GM12878 (cell line): ENCODE results near the gene EEFSEC. TPM values are rescaled to one million over a fixed set of nuclear protein-coding genes. Genes with fewer than 3 reads are reported as not detected.

Experiments
- ATAC-seq: fragments of 200-7000 bp; cut with Tn5 transposase; 3 replicates; pipeline ENCODE4 v1.9.1; 2020; ENCODE audit warnings: mild to moderate bottlenecking, moderate library complexity
- BruUV-seq: library from RNA; stranded (reverse); fragments of 400-500 nt; replicated peaks from 2 replicates; lab custom pipeline; 2021; lab: Mats Ljungman, UMichigan
- CTCF ChIA-PET: fragments of 300-600 bp; sonication (Branson Sonifier 250); formaldehyde crosslinking; extraction: SDS; loops from one replicate; lab custom pipeline; 2021; ENCODE audit warnings: inconsistent platforms; lab: Yijun Ruan, JAX
- POLR2A ChIA-PET: fragments of 350-600 bp; formaldehyde crosslinking; extraction: SDS; loops from one replicate; lab custom pipeline; 2021; ENCODE audit warnings: inconsistent platforms; lab: Charles Lee
- RAD21 ChIA-PET: fragments of 300-600 bp; sonication (Branson Sonifier 250); formaldehyde crosslinking; loops from one replicate; lab custom pipeline; 2023; ENCODE audit warnings: antibody characterized with exemption; ENCODE audit not compliant: unreplicated experiment; lab: Charles Lee
- SMC1A ChIA-PET: fragments of 300-600 bp; sonication (Branson Sonifier 250); formaldehyde crosslinking; loops from one replicate; lab custom pipeline; 2023; ENCODE audit not compliant: unreplicated experiment, uncharacterized antibody; lab: Charles Lee
- DNase-seq: peaks from one replicate; pipeline ENCODE4 v3.0.0-alpha.2; 2011; ENCODE audit warnings: low read depth, low spot score
- FAIRE-seq: peaks from 3 replicates; lab custom pipeline; 2011; peaks lifted over from hg19 to GRCh38; lab: Jason Lieb, UNC
- H2AFZ ChIP-seq: 2 replicates; pipeline ENCODE4 v1.6.0; 2011; ENCODE audit warnings: low read depth, low read length, control low read depth; ENCODE audit not compliant: control insufficient read depth
- H3K27ac ChIP-seq: 2 replicates; pipeline ENCODE4 v1.5.1; 2011; ENCODE audit warnings: control low read depth; ENCODE audit not compliant: control insufficient read depth, insufficient read depth
- H3K27me3 ChIP-seq, 2 experiments: replicated peaks in 1 of 2; 2 replicates each; pipeline versions ENCODE4 v1.6.0 to v1.6.1; 2011; ENCODE audit warnings: low read length in 1 of 2; ENCODE audit not compliant: control insufficient read depth in 2 of 2, insufficient read depth in 2 of 2
- H3K36me3 ChIP-seq, 2 experiments: 2 replicates each; pipeline ENCODE4 v1.5.1; 2011; ENCODE audit warnings: low read length in 1 of 2; ENCODE audit not compliant: control insufficient read depth in 2 of 2, insufficient read depth in 2 of 2
- H3K4me1 ChIP-seq: 2 replicates; pipeline ENCODE4 v1.6.1; 2011; ENCODE audit warnings: mild to moderate bottlenecking, low read length, moderate library complexity, mixed read lengths; ENCODE audit not compliant: control insufficient read depth, insufficient read depth
- H3K4me2 ChIP-seq: 2 replicates; pipeline ENCODE4 v1.6.0; 2011; ENCODE audit warnings: control low read depth; ENCODE audit not compliant: control insufficient read depth, insufficient read depth
- H3K4me3 ChIP-seq: fragments of 200-600 bp; sonication (generic); 2 replicates; pipeline ENCODE4 v1.5.1; 2016
- H3K79me2 ChIP-seq: 2 replicates; pipeline ENCODE4 v1.6.0; 2011; ENCODE audit warnings: low read length; ENCODE audit not compliant: control insufficient read depth, insufficient read depth
- H3K9ac ChIP-seq: 2 replicates; pipeline ENCODE4 v1.8.0; 2011; ENCODE audit warnings: low read length, control low read depth, mixed read lengths; ENCODE audit not compliant: control insufficient read depth, insufficient read depth
- H3K9me3 ChIP-seq: replicated peaks from 3 replicates; pipeline ENCODE4 v1.5.1; 2011; ENCODE audit warnings: mild to moderate bottlenecking, low read length; ENCODE audit not compliant: control insufficient read depth, insufficient read depth
- H4K20me1 ChIP-seq: 2 replicates; pipeline ENCODE4 v1.6.0; 2011; ENCODE audit not compliant: control insufficient read depth, insufficient read depth
- BACH1 ChIP-seq: fragments of 450-650 bp; IDR thresholded peaks from 2 replicates; pipeline ENCODE4 v1.6.1; 2017; ENCODE audit warnings: mild to moderate bottlenecking, borderline replicate concordance
- BHLHE40 ChIP-seq, 2 experiments: fragments of 450-650 bp in 1 of 2; IDR thresholded peaks; 2 replicates each; pipeline ENCODE4 v1.6.1; 2011 to 2017; ENCODE audit warnings: low read depth in 2 of 2, borderline replicate concordance in 1 of 2, improper control_type of control experiment in 1 of 2, low read length in 1 of 2, mild to moderate bottlenecking in 1 of 2
- EP300 ChIP-seq, 2 experiments: fragments of 150-350 bp in 1 of 2; IDR thresholded peaks; 2 replicates each; pipeline ENCODE4 v1.6.1; 2011 to 2012; ENCODE audit warnings: low read depth in 2 of 2, low read length in 2 of 2, borderline replicate concordance in 1 of 2, improper control_type of control experiment in 1 of 2, inconsistent platforms in 1 of 2; ENCODE audit not compliant: control insufficient read depth in 1 of 2
- NRF1 ChIP-seq: conservative IDR thresholded peaks from 2 replicates; pipeline ENCODE4 v1.6.1; 2011; ENCODE audit warnings: mild to moderate bottlenecking, low read depth, low read length, improper control_type of control experiment
- PAX8 ChIP-seq: fragments of 450-650 bp; IDR thresholded peaks from 2 replicates; pipeline ENCODE4 v1.6.1; 2017; ENCODE audit warnings: mild to moderate bottlenecking, moderate library complexity
- RB1 ChIP-seq: fragments of 450-650 bp; formaldehyde crosslinking; IDR thresholded peaks from 2 replicates; pipeline ENCODE4 v1.6.1; 2017; ENCODE audit warnings: mild to moderate bottlenecking, borderline replicate concordance
- RELA ChIP-seq: fragments of 450-650 bp; IDR thresholded peaks from 2 replicates; pipeline ENCODE4 v1.8.0; 2014; ENCODE audit warnings: borderline replicate concordance; ENCODE audit not compliant: partially characterized antibody
- TCF3 ChIP-seq: IDR thresholded peaks from 2 replicates; pipeline ENCODE4 v1.6.1; 2012; ENCODE audit warnings: low read depth, mild to moderate bottlenecking, low read length, borderline replicate concordance; ENCODE audit not compliant: insufficient read depth
- YBX1 ChIP-seq: fragments of 450-650 bp; IDR thresholded peaks from 2 replicates; pipeline ENCODE4 v1.6.1; 2016; ENCODE audit warnings: antibody characterized with exemption
- WGBS: methylation state at CpG from one replicate; pipeline ENCODE4 v1.1.6; 2016; ENCODE audit warnings: low lambda C conversion rate; ENCODE audit not compliant: insufficient replicate concordance, insufficient coverage; ENCODE audit errors: missing lambda C conversion rate; 5-methylcytosine and 5-hydroxymethylcytosine counted together
- in situ Hi-C: fragments of 300-500 bp; cut with MboI; formaldehyde crosslinking; loops from 9 replicates; pipeline ENCODE4 v1.14.3; 2018; ENCODE audit warnings: mixed read lengths
- intact Hi-C: fragments of 100-400 bp; cut with micrococcal nuclease; formaldehyde crosslinking; loops from one replicate; pipeline ENCODE4 v1.14.2; 2022; ENCODE audit not compliant: unreplicated experiment
- polyA plus RNA-seq, 11 experiments: library from polyadenylated mRNA; depleted of rRNA in 4 of 11; unstranded in 6 of 11; stranded (reverse) in 5 of 11; fragments of >200 nt; fragmentation: Nextera tagmentation in 4 of 11; fragmentation: Illumina TruSeq in 1 of 11; extraction: Ambion mirVana in 4 of 11; extraction: Trizol in 1 of 11; gene quantifications; 1 replicate in 1 of 11; 2 replicates in 10 of 11; pipeline versions ENCODE4 v1.2.1 to v1.2.3, GENCODE V29; 2011 to 2016; ENCODE audit warnings: inconsistent platforms in 2 of 11, missing spikeins in 2 of 11, low read depth in 1 of 11
- total RNA-seq, 4 experiments: library from RNA; depleted of rRNA in 3 of 4; stranded (reverse); fragments of >200 nt in 3 of 4; fragmentation: Illumina TruSeq in 1 of 4; extraction: Trizol in 1 of 4; gene quantifications; 2 replicates each; pipeline versions ENCODE4 v1.2.1 to v1.2.3, GENCODE V29; 2013 to 2021
- TF ChIP-seq, protein P1 (sequence below): IDR thresholded peaks from 2 replicates; pipeline ENCODE4 v1.6.1; 2012; ENCODE audit warnings: mild to moderate bottlenecking, low read depth, low read length
- TF ChIP-seq, protein P2 (sequence below): fragments of 450-650 bp; IDR thresholded peaks from 2 replicates; pipeline ENCODE4 v1.6.1; 2016; ENCODE audit warnings: mild to moderate bottlenecking, moderate library complexity, borderline replicate concordance
- TF ChIP-seq, protein P3 (sequence below): fragments of 450-650 bp; IDR thresholded peaks from 2 replicates; pipeline ENCODE4 v1.6.1; 2017; ENCODE audit warnings: mild to moderate bottlenecking
- TF ChIP-seq, protein P4 (sequence below): fragments of 450-650 bp; IDR thresholded peaks from 2 replicates; pipeline ENCODE4 v1.6.1; 2017; ENCODE audit warnings: low read depth, mild to moderate bottlenecking, moderate library complexity

EEFSEC gene
- total and polyA plus RNA-seq, 10 of the 15 experiments (the other 5 are each of a cell fraction or from before 2014, with no cell fraction given): 0.29 to 29.1 (median 16.1) TPM

DNA sequence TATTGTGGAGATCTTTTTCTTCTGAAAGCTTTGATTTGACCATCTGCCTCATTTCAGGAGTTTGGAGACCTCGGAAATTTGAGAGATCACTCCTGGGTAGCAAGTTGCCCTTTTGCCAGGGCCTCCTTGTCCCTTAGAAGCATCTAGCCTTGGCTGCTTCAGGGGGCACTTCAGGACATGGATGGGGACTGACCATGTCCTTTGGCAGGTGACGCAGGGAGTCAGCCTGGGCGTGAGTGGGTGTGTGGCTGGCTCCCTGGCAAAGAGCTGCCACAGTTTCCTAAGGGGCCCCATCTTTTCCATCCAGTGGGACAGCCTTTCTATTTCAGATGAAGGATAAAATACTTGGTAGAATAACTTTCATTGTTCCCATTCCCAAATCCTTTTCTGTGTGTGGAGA, 27.6 kb downstream of the EEFSEC start:
- H3K9ac ChIP-seq: no peak overlapping the region
- H3K79me2 ChIP-seq: 0 out of 2 replicates have a peak, but pooled peaks cover 2% of the 10 kb centered on the region
- in situ Hi-C loops: no loop called here
- no peaks in the 10 kb centered on the region for H3K27me3 ChIP-seq
- H3K4me2 ChIP-seq: no peak overlapping the region
- H3K36me3 ChIP-seq: no peaks in the 10 kb centered on the region
- no TSS peak for BruUV-seq
- no peak overlapping the region for H3K27ac ChIP-seq
- intact Hi-C loops: no loop called here
- no peaks in the 10 kb centered on the region for H3K4me1 ChIP-seq
- H4K20me1 ChIP-seq: no peaks in the 10 kb centered on the region
- ATAC-seq (no peak), DNase-seq (no peak), FAIRE-seq (no peak)
- no peak overlapping the region for H3K4me3 ChIP-seq
- POLR2A ChIA-PET: no interaction called here
- CTCF ChIA-PET: no interaction called here
- no peak overlapping the region for H2AFZ ChIP-seq
- RAD21 ChIA-PET: no interaction called here
- SMC1A ChIA-PET: no interaction called here
- H3K9me3 ChIP-seq: no peaks in the 10 kb centered on the region
- 93% methylated on average over 3 of the region's 3 CpGs for WGBS
- TF ChIP-seq, protein P1, sequence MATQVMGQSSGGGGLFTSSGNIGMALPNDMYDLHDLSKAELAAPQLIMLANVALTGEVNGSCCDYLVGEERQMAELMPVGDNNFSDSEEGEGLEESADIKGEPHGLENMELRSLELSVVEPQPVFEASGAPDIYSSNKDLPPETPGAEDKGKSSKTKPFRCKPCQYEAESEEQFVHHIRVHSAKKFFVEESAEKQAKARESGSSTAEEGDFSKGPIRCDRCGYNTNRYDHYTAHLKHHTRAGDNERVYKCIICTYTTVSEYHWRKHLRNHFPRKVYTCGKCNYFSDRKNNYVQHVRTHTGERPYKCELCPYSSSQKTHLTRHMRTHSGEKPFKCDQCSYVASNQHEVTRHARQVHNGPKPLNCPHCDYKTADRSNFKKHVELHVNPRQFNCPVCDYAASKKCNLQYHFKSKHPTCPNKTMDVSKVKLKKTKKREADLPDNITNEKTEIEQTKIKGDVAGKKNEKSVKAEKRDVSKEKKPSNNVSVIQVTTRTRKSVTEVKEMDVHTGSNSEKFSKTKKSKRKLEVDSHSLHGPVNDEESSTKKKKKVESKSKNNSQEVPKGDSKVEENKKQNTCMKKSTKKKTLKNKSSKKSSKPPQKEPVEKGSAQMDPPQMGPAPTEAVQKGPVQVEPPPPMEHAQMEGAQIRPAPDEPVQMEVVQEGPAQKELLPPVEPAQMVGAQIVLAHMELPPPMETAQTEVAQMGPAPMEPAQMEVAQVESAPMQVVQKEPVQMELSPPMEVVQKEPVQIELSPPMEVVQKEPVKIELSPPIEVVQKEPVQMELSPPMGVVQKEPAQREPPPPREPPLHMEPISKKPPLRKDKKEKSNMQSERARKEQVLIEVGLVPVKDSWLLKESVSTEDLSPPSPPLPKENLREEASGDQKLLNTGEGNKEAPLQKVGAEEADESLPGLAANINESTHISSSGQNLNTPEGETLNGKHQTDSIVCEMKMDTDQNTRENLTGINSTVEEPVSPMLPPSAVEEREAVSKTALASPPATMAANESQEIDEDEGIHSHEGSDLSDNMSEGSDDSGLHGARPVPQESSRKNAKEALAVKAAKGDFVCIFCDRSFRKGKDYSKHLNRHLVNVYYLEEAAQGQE: no peak
- no peak for TF ChIP-seq TCF3
- TF ChIP-seq, protein P2, sequence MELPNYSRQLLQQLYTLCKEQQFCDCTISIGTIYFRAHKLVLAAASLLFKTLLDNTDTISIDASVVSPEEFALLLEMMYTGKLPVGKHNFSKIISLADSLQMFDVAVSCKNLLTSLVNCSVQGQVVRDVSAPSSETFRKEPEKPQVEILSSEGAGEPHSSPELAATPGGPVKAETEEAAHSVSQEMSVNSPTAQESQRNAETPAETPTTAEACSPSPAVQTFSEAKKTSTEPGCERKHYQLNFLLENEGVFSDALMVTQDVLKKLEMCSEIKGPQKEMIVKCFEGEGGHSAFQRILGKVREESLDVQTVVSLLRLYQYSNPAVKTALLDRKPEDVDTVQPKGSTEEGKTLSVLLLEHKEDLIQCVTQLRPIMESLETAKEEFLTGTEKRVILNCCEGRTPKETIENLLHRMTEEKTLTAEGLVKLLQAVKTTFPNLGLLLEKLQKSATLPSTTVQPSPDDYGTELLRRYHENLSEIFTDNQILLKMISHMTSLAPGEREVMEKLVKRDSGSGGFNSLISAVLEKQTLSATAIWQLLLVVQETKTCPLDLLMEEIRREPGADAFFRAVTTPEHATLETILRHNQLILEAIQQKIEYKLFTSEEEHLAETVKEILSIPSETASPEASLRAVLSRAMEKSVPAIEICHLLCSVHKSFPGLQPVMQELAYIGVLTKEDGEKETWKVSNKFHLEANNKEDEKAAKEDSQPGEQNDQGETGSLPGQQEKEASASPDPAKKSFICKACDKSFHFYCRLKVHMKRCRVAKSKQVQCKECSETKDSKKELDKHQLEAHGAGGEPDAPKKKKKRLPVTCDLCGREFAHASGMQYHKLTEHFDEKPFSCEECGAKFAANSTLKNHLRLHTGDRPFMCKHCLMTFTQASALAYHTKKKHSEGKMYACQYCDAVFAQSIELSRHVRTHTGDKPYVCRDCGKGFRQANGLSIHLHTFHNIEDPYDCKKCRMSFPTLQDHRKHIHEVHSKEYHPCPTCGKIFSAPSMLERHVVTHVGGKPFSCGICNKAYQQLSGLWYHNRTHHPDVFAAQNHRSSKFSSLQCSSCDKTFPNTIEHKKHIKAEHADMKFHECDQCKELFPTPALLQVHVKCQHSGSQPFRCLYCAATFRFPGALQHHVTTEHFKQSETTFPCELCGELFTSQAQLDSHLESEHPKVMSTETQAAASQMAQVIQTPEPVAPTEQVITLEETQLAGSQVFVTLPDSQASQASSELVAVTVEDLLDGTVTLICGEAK: no peak
- TF ChIP-seq RELA: no peak
- no peak for TF ChIP-seq EP300 (IDR thresholded peaks at IDR 0.05; ENCODE audit: borderline replicate concordance in 1 of 2, control insufficient read depth in 1 of 2, low read depth in 2 of 2, low read length in 2 of 2)
- no peak for TF ChIP-seq BACH1
- TF ChIP-seq, protein P3, sequence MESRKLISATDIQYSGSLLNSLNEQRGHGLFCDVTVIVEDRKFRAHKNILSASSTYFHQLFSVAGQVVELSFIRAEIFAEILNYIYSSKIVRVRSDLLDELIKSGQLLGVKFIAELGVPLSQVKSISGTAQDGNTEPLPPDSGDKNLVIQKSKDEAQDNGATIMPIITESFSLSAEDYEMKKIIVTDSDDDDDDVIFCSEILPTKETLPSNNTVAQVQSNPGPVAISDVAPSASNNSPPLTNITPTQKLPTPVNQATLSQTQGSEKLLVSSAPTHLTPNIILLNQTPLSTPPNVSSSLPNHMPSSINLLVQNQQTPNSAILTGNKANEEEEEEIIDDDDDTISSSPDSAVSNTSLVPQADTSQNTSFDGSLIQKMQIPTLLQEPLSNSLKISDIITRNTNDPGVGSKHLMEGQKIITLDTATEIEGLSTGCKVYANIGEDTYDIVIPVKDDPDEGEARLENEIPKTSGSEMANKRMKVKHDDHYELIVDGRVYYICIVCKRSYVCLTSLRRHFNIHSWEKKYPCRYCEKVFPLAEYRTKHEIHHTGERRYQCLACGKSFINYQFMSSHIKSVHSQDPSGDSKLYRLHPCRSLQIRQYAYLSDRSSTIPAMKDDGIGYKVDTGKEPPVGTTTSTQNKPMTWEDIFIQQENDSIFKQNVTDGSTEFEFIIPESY: no peak
- no peak for TF ChIP-seq NRF1
- TF ChIP-seq PAX8: no peak
- TF ChIP-seq BHLHE40 (IDR thresholded peaks at IDR 0.05; ENCODE audit: borderline replicate concordance in 1 of 2, low read depth in 2 of 2, low read length in 1 of 2): no peak
- TF ChIP-seq, protein P4, sequence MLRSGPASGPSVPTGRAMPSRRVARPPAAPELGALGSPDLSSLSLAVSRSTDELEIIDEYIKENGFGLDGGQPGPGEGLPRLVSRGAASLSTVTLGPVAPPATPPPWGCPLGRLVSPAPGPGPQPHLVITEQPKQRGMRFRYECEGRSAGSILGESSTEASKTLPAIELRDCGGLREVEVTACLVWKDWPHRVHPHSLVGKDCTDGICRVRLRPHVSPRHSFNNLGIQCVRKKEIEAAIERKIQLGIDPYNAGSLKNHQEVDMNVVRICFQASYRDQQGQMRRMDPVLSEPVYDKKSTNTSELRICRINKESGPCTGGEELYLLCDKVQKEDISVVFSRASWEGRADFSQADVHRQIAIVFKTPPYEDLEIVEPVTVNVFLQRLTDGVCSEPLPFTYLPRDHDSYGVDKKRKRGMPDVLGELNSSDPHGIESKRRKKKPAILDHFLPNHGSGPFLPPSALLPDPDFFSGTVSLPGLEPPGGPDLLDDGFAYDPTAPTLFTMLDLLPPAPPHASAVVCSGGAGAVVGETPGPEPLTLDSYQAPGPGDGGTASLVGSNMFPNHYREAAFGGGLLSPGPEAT: no peak
- TF ChIP-seq YBX1: no peak
- no peak for TF ChIP-seq RB1
